Spinal cord (tissue), 10 donors: ENCODE data around the gene HABP4. TPM values are rescaled to one million over a fixed set of nuclear protein-coding genes. Genes with fewer than 3 reads are reported as not detected.
A peak's percentile ranks its signal among the peaks of the same experiment; 100 is the strongest.

Source experiments
- DNase-seq, 6 donors: peaks; one replicate each; pipeline versions ENCODE4 v3.0.0 to v3.0.0-alpha.2; 2013 to 2015; ENCODE audit warnings: low spot score in 6 of 6, low read depth in 4 of 6
- H3K27ac ChIP-seq: one replicate; pipeline ENCODE4 v1.5.1; 2013; ENCODE audit warnings: low read depth, low read length, control low read depth
- H3K27me3 ChIP-seq: one replicate; pipeline ENCODE4 v1.6.1; 2013; ENCODE audit warnings: low read length; ENCODE audit not compliant: control insufficient read depth, insufficient read depth
- H3K36me3 ChIP-seq: one replicate; pipeline ENCODE4 v1.6.1; 2013; ENCODE audit warnings: low read length; ENCODE audit not compliant: control insufficient read depth, insufficient read depth
- H3K4me1 ChIP-seq: one replicate; pipeline ENCODE4 v1.6.1; 2013; ENCODE audit warnings: low read length; ENCODE audit not compliant: control insufficient read depth, insufficient read depth
- H3K4me3 ChIP-seq: one replicate; pipeline ENCODE4 v1.5.1; 2013; ENCODE audit warnings: low read depth, low read length, control low read depth
- H3K9me3 ChIP-seq: one replicate; pipeline ENCODE4 v1.6.1; 2013; ENCODE audit warnings: low read length; ENCODE audit not compliant: control insufficient read depth, insufficient read depth
- WGBS: methylation state at CpG from one replicate; pipeline ENCODE4 v1.1.5; 2013; ENCODE audit warnings: missing lambda C conversion rate; ENCODE audit not compliant: insufficient coverage; 5-methylcytosine and 5-hydroxymethylcytosine counted together
- polyA plus RNA-seq, 2 donors: library from polyadenylated mRNA; unstranded; fragments of 120-200 nt; gene quantifications; one replicate each; pipeline ENCODE4 v1.2.1, GENCODE V29; 2013; ENCODE audit not compliant: insufficient read length in 2 of 2
- total RNA-seq, 2 donors: library from RNA; depleted of rRNA in 1 of 2; stranded (reverse); fragments of 120-200 nt in 1 of 2; fragments of >200 nt in 1 of 2; gene quantifications; one replicate each; pipeline versions ENCODE4 v1.2.3 to v1.2.4, GENCODE V29; 2013 to 2014
- donor health status: healthy.

HABP4 gene
- total and polyA plus RNA-seq, 4 donors, result 16.8 to 38.9 (median 27.9) TPM

DNA sequence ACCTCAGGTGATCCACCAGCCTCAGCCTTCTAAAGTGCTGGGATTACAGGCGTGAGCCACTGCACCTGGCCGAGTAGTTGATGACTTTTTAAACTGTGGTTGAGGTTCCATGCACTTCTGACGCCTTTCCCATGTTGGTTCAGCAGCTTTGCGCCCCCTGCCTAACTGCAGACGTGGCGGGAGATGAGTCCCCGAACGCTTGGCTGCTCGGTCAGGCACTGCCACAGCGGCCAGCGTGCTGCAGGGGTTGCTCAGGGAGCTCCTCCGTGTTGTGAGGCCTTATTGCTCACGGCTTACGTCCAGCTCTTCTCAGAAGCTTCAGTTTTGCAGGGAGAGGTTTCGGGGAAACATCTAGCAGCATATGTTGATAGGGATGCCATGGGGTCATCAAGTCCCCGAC, 35.3 kb downstream of the HABP4 start:
- DNase-seq, result no peak
- Histone ChIP-seq H3K4me3 (no peak overlapping the region), H3K9me3 (no peaks in the 10 kb centered on the region), H3K27ac (no peak overlapping the region), H3K4me1 (peaks cover 4% of the 10 kb centered on the region), H3K27me3 (no peaks in the 10 kb centered on the region), H3K36me3 (peaks cover 36% of the 10 kb centered on the region)
- WGBS, result 95% methylated on average over 15 of the region's 16 CpGs

DNA sequence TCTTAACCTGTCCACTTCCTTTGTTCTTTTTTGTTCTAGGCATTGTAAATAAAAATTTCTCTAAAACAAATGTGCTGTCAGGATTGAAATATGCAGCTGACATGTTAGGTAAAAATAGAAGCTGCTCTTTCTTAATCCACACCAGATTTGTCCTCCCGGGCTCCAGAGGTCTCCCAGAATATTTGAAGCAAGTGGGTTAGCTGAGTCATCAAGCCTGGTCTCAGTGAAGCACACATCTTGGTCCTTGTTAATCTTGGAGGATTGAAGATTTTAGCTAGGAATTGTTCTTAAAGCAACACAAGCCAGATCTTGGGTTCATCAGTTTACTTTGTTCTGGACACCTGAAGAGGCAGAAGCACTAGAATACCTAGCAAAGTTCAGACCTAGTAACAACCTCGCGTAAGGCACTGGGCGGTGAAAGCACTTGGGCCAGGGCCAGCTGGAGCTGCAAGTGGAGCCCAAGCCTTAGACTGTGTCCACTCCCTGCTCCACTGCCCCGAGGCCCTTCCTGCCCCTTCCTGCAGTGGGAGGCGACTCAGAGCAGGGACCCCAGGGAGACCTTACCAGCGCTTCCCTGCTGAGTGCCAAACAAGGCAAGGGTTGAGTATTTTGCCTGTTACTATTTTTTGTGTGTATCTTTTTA, 36.5 kb downstream of the HABP4 start:
- Histone ChIP-seq H3K36me3 (peaks cover 44% of the 10 kb centered on the region), H3K9me3 (no peaks in the 10 kb centered on the region), H3K27ac (peak overlapping the region; percentile 42), H3K4me1 (peaks cover 4% of the 10 kb centered on the region), H3K27me3 (no peaks in the 10 kb centered on the region), H3K4me3 (peak overlapping the region; percentile 1)
- DNase-seq, result peak in 1 of 6 donors; percentile 30
- WGBS, result 57% methylated on average over 3 of the region's 7 CpGs

DNA sequence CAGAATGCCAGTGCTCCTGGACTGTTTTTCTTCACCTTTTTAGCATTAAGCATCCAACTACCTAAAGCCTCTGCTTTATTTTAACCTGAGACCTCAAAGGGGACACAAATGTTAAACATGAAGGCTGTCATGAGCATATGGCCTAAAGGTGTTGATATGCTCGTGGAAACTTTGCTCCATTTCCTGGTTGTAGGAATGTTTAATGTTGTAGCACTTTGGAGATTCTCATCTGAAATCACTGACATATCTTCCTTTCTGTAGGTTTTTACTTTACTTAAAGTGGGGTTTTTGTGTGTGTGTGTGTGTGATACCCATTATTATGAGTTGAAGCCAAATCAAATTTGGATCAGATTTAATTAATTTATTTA, 37.0 kb downstream of the HABP4 start:
- Histone ChIP-seq H3K9me3 (no peaks in the 10 kb centered on the region), H3K27me3 (no peaks in the 10 kb centered on the region), H3K4me3 (peak overlapping the region; percentile 1), H3K27ac (peak overlapping the region; percentile 42), H3K4me1 (peaks cover 4% of the 10 kb centered on the region), H3K36me3 (peaks cover 49% of the 10 kb centered on the region)
- WGBS, result no CpG with 5 or more reads among the region's 1 CpG
- no peak for DNase-seq

DNA sequence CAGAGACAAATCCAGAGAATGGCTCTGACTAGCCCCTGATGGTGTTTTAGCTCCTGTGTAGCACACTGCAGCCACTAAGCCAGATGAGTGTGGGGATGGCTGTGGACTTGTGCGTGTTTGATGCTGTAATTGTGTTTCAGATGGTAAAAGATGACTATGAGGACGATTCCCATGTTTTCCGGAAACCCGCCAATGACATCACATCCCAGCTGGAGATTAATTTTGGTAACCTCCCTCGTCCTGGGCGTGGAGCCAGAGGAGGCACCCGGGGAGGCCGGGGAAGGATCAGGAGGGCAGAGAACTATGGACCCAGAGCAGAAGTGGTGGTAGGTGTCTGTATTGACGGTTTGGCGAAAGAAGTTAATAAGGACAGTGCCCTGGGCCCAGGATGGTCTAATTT, 38.0 kb downstream of the HABP4 start:
- WGBS, result 89% methylated on average over 7 of the region's 10 CpGs
- Histone ChIP-seq H3K36me3 (peaks cover 59% of the 10 kb centered on the region), H3K27ac (no peak overlapping the region), H3K27me3 (no peaks in the 10 kb centered on the region), H3K4me3 (no peak overlapping the region), H3K4me1 (peaks cover 6% of the 10 kb centered on the region), H3K9me3 (no peaks in the 10 kb centered on the region)
- no peak for DNase-seq

DNA sequence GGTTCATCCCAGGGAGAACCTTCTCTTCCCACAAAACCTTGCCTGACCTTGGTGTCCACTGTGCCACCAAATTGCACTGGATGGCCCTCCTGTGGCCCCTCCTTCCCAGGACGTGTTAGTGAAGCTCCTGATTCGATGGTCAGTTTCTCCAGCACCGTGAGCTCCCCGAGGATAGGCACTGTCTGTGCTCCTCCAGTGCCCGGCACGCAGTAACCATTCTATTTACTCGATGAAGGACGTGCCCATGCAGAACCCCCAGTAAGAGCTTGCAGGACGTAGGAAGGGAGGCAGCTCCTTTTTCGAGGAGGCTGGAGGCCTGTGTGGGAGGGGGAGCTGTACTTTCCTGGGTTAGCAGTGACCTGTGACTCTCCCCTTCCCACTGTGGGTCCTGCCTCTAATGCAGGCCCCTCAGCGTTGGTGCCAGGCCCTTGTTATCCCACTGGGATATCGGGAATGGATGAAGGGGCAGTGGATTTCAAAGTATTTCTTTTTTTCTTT, 39.6 kb downstream of the HABP4 start:
- Histone ChIP-seq H3K36me3 (peaks cover 68% of the 10 kb centered on the region), H3K9me3 (no peaks in the 10 kb centered on the region), H3K4me3 (no peak overlapping the region), H3K27me3 (no peaks in the 10 kb centered on the region), H3K27ac (no peak overlapping the region), H3K4me1 (peaks cover 13% of the 10 kb centered on the region)
- 92% methylated on average over 5 of the region's 12 CpGs for WGBS
- no peak for DNase-seq

DNA sequence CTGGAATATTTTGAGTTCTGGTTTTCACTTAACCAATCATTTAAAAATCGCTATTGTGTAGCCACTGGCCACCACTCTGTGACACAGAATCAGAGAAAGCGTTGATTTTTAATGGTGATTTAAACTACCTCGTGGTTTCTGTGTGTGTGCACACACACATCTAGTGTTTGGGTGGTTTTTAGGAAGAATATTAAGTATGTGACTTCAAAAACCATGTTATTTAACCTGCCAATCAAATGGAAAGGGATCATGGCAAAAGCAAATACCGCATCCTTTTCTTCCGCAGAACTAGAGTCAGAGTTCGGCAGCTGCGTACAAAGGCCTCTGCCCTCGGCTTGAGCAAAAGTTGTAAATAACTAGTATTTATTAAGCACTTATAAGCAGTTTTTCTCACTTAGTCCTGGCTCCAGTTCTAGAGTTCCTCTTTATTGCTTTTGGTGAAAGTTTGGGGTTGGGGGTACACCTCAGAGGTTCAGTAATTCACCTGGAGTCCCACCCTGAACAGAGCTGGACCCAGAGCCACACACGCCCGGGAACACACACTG, 40.6 kb downstream of the HABP4 start:
- 96% methylated on average over 3 of the region's 10 CpGs for WGBS

DNA sequence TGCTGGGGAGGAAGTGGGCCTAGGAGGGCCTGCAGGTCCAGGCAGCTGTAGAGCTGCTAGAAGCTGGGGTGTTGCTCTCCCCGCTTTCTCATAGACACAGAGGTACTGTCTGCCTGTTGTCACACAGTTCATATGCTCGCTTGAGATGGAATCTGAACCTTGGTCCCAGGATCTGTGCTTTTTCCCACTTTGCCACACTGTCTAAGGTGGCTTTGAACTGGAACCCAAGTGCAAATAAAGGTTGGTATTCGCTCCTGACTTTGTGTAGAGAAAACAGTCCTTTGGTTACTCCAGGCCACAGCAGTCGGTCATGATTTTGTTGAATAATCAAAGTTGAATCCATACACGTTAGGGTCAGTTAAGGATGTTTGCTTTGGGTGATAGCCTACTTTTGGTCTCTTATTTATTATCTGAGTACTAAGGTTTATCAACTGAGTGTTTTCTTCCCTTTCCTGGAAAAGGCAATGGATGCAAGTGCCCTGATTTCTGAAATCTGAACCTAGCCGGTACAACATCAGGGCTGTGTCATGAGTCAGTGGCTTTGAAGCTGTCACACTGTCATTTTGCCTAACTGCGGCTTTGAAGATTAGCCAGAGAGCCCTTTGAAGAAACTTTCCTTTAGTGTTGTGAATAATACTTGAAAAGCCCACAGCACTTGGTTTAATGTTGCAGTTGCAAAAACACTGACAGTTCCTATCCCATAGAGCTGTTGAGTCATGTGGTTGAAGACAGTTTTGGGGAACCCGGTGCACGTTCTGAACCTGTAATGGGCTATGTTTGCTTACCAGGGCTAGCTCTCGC, 41.3 kb downstream of the HABP4 start:
- H3K36me3 ChIP-seq, result peaks cover 70% of the 10 kb centered on the region
- no peaks in the 10 kb centered on the region for H3K27me3 ChIP-seq
- WGBS, result 92% methylated on average over 9 of the region's 10 CpGs
- H3K27ac ChIP-seq, result peak overlapping the region; percentile 50
- H3K4me3 ChIP-seq, result no peak overlapping the region
- DNase-seq, result no peak
- peaks cover 13% of the 10 kb centered on the region for H3K4me1 ChIP-seq
- no peaks in the 10 kb centered on the region for H3K9me3 ChIP-seq

More for the DNA sequence above, 40.6 kb downstream of the HABP4 start:
- Histone ChIP-seq H3K27ac (no peak overlapping the region), H3K9me3 (no peaks in the 10 kb centered on the region), H3K4me1 (peaks cover 13% of the 10 kb centered on the region), H3K4me3 (no peak overlapping the region), H3K36me3 (peaks cover 66% of the 10 kb centered on the region), H3K27me3 (no peaks in the 10 kb centered on the region)
- DNase-seq, result no peak

DNA sequence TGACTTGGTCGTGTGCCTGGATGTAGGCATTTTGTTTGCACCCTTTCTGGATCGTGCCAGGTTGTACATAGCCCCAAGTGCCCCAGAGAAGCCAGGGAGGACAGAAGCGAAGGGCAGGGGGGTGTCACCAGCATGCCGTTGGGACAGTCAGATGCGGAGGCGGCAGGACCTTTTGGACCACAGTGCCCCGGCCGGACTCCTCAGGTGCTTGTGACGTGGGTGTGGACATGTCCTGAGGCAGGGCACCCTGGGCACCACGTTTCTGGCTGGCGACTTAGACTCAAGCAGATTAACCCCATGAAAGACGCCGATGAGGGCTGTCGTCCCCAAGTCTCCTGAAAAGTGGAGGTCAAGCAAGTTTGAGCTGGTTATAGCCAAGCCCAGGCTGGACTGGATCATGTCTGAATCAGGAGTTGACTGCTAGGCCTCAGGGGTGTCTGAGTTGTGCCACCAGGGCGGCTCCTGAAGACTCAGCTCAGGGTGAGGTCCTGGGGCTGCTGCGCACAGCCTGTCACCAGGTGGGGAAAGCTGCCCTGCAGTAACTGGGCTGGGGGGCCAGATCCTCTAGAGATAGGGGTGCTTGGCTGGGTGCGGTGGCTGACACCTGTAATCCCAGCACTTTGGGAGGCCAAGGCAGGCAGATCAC, 42.0 kb downstream of the HABP4 start:
- WGBS, result 91% methylated on average over 17 of the region's 17 CpGs
- no peaks in the 10 kb centered on the region for H3K27me3 ChIP-seq
- no peaks in the 10 kb centered on the region for H3K9me3 ChIP-seq
- H3K4me3 ChIP-seq, result no peak overlapping the region
- DNase-seq, result no peak
- peak overlapping the region; percentile 50 for H3K27ac ChIP-seq
- peaks cover 10% of the 10 kb centered on the region for H3K4me1 ChIP-seq
- peaks cover 72% of the 10 kb centered on the region for H3K36me3 ChIP-seq

DNA sequence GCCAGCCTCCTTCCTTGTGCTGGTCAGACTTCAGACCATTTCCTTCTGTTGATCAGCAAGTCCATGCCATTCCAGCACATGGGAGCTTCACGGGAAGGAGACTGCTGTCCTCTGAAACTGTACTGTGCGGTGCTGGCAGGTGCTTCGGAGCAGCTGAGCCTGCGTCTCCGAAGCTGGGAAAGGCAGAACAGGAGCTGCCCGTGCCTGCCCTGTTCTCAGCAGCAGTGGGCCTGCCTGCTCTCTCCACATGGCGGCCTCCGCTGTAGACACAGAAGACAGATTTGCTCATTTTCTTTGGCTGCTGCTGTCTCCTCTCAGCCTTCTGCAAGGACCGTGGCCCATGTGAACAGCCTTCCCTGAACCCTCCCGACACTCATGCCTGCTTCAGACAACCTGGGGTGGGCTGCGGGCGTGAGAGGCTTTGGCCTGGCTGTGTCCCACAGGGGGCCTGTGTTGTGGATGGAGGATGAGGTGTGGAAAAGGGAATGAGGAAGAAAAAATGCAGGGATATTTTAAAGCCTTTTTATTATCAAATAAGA, 43.1 kb downstream of the HABP4 start:
- Histone ChIP-seq H3K27ac (peak overlapping the region; percentile 6), H3K9me3 (no peaks in the 10 kb centered on the region), H3K36me3 (peaks cover 74% of the 10 kb centered on the region), H3K4me1 (peaks cover 10% of the 10 kb centered on the region), H3K4me3 (no peak overlapping the region), H3K27me3 (no peaks in the 10 kb centered on the region)
- no peak for DNase-seq
- 60% methylated on average over 9 of the region's 12 CpGs for WGBS
